Endothelial cell of umbilical vein (primary cell): ENCODE results near the gene PRKAG2. TPM values are rescaled to one million over a fixed set of nuclear protein-coding genes. Genes with fewer than 3 reads are reported as not detected.

ENCODE experiments used
- BruUV-seq: library from RNA; stranded (reverse); fragments of 400-500 nt; replicated peaks from 2 replicates; lab custom pipeline; 2021; lab: Mats Ljungman, UMichigan
- CTCF ChIA-PET: fragments of 300-600, 350-600 bp; sonication (Branson Sonifier 250); formaldehyde crosslinking; loops from one replicate; lab custom pipeline; 2021; ENCODE audit warnings: antibody characterized with exemption, inconsistent platforms; lab: Charles Lee
- POLR2A ChIA-PET: fragments of 300-600, 350-600 bp; sonication (Branson Sonifier 250); formaldehyde crosslinking; loops from one replicate; lab custom pipeline; 2021; ENCODE audit warnings: antibody characterized with exemption, inconsistent platforms; lab: Charles Lee
- DNase-seq: peaks from one replicate; pipeline ENCODE4 v3.0.0-alpha.2; 2011; ENCODE audit warnings: low read depth, low spot score
- FAIRE-seq: peaks from 2 replicates; lab custom pipeline; 2011; peaks lifted over from hg19 to GRCh38; lab: Jason Lieb, UNC
- H2AFZ ChIP-seq: 2 replicates; pipeline ENCODE4 v1.6.0; 2012; ENCODE audit warnings: low read depth, low read length, control low read depth, inconsistent platforms
- H3K27ac ChIP-seq: 2 replicates; pipeline ENCODE4 v1.5.1; 2011; ENCODE audit warnings: low read depth, mild to moderate bottlenecking, control low read depth, low read length, moderate library complexity; ENCODE audit not compliant: insufficient read depth
- H3K27me3 ChIP-seq, 2 experiments: 2 replicates each; pipeline versions ENCODE4 v1.6.0 to v1.6.1; 2011; ENCODE audit warnings: low read length in 2 of 2, mixed read lengths in 1 of 2; ENCODE audit not compliant: control insufficient read depth in 2 of 2, insufficient read depth in 2 of 2
- H3K36me3 ChIP-seq, 2 experiments: 2 replicates in 1 of 2; 3 replicates in 1 of 2; pipeline ENCODE4 v1.5.1; 2011; ENCODE audit warnings: low read length in 2 of 2, mild to moderate bottlenecking in 1 of 2, moderate library complexity in 1 of 2; ENCODE audit not compliant: control insufficient read depth in 2 of 2, insufficient read depth in 2 of 2; ENCODE audit errors: extremely low read depth in 1 of 2
- H3K4me1 ChIP-seq: 3 replicates; pipeline ENCODE4 v1.5.1; 2011; ENCODE audit warnings: mild to moderate bottlenecking, low read length; ENCODE audit not compliant: control insufficient read depth, insufficient read depth; ENCODE audit errors: extremely low read depth
- H3K4me2 ChIP-seq: 2 replicates; pipeline ENCODE4 v1.6.1; 2011; ENCODE audit warnings: low read length, control low read depth, mixed read lengths; ENCODE audit not compliant: insufficient read depth
- H3K4me3 ChIP-seq, 3 experiments: fragments of 200-600 bp in 1 of 3; sonication (generic), shearing (Covaris generic) in 1 of 3; replicated peaks in 1 of 3; 2 replicates each; pipeline ENCODE4 v1.5.1; 2011 to 2016; ENCODE audit warnings: control low read depth in 3 of 3, low read length in 3 of 3, mild to moderate bottlenecking in 2 of 3, inconsistent platforms in 1 of 3, low read depth in 1 of 3, moderate library complexity in 1 of 3; ENCODE audit not compliant: insufficient read depth in 1 of 3
- H3K79me2 ChIP-seq: 2 replicates; pipeline ENCODE4 v1.6.0; 2012; ENCODE audit warnings: low read length, inconsistent platforms; ENCODE audit not compliant: control insufficient read depth, insufficient read depth
- H3K9ac ChIP-seq: replicated peaks from 2 replicates; pipeline ENCODE3; 2011; ENCODE audit warnings: low read length, control low read depth; ENCODE audit not compliant: insufficient read depth; ENCODE audit errors: extremely low read depth
- H3K9me1 ChIP-seq: replicated peaks from 3 replicates; pipeline ENCODE4 v1.6.0; 2011; ENCODE audit warnings: mild to moderate bottlenecking, low read length; ENCODE audit not compliant: control insufficient read depth, insufficient read depth; ENCODE audit errors: extremely low read depth
- H3K9me3 ChIP-seq: replicated peaks from 2 replicates; pipeline ENCODE4 v1.5.1; 2012; ENCODE audit warnings: low read length, inconsistent platforms; ENCODE audit not compliant: control insufficient read depth, insufficient read depth
- H4K20me1 ChIP-seq: replicated peaks from 2 replicates; pipeline ENCODE3; 2011; ENCODE audit warnings: mild to moderate bottlenecking, low read length; ENCODE audit not compliant: control insufficient read depth, insufficient read depth; ENCODE audit errors: extremely low read depth
- EZH2 ChIP-seq: IDR thresholded peaks from 2 replicates; pipeline ENCODE4 v1.6.1; 2012; ENCODE audit warnings: borderline replicate concordance, low read depth, mild to moderate bottlenecking, moderate library complexity, low read length, inconsistent platforms; ENCODE audit not compliant: severe bottlenecking
- FOS ChIP-seq: IDR thresholded peaks from 2 replicates; pipeline ENCODE4 v1.6.1; 2011; ENCODE audit warnings: mild to moderate bottlenecking, low read length, moderate library complexity, borderline replicate concordance; ENCODE audit not compliant: insufficient read depth
- GATA2 ChIP-seq: IDR thresholded peaks from 2 replicates; pipeline ENCODE4 v1.7.0; 2011; ENCODE audit warnings: low read depth, mild to moderate bottlenecking, moderate library complexity, mixed read lengths, low read length; ENCODE audit not compliant: insufficient read length, insufficient read depth
- JUN ChIP-seq: IDR thresholded peaks from 2 replicates; pipeline ENCODE4 v1.6.1; 2011; ENCODE audit warnings: borderline replicate concordance, low read depth; ENCODE audit not compliant: insufficient read length, insufficient read depth
- MAX ChIP-seq: IDR thresholded peaks from 2 replicates; pipeline ENCODE4 v1.6.1; 2011; ENCODE audit not compliant: insufficient read depth, insufficient read length
- MYC ChIP-seq: IDR thresholded peaks from one replicate; pipeline ENCODE4 v1.6.1; 2011; ENCODE audit warnings: mild to moderate bottlenecking, low read depth, low read length
- POLR2A ChIP-seq: IDR thresholded peaks from 2 replicates; pipeline ENCODE4 v1.6.1; 2012; ENCODE audit warnings: low read depth, mild to moderate bottlenecking, control low read depth, low read length
- POLR2AphosphoS5 ChIP-seq: IDR thresholded peaks from 2 replicates; pipeline ENCODE4 v1.6.1; 2012; ENCODE audit warnings: low read depth, mild to moderate bottlenecking, control low read depth, low read length, moderate library complexity; ENCODE audit not compliant: insufficient read depth
- dilution Hi-C: fragments of 300-500 bp; cut with MboI; formaldehyde crosslinking; loops from one replicate; pipeline ENCODE4 v1.15.0; 2019; ENCODE audit warnings: low sequenced_read_pairs; ENCODE audit not compliant: extremely low pct_ligation_motif_present
- intact Hi-C: fragments of 100-400 bp; cut with micrococcal nuclease; formaldehyde crosslinking; loops from one replicate; pipeline ENCODE4 v1.10.0; 2022
- polyA plus RNA-seq, 4 experiments: library from polyadenylated mRNA; depleted of rRNA in 3 of 4; stranded (reverse) in 3 of 4; unstranded in 1 of 4; fragments of >200 nt; gene quantifications; 2 replicates each; pipeline versions ENCODE4 v1.2.1 to v1.2.3, GENCODE V29; 2011 to 2012; ENCODE audit warnings: missing spikeins in 1 of 4
- total RNA-seq: library from RNA; stranded (reverse); gene quantifications from 2 replicates; pipeline ENCODE4 v1.2.3, GENCODE V29; 2021
- TF ChIP-seq, protein P1 (sequence below), 2 donors: IDR thresholded peaks; 1 replicate in 1 of 2; 2 replicates in 1 of 2; pipeline ENCODE4 v1.5.1; 2011; ENCODE audit warnings: low read length in 2 of 2, mild to moderate bottlenecking in 2 of 2, moderate library complexity in 2 of 2, control low read depth in 1 of 2, inconsistent platforms in 1 of 2, low read depth in 1 of 2; ENCODE audit not compliant: insufficient read depth in 1 of 2; ENCODE audit errors: extremely low read depth in 1 of 2

Gene PRKAG2
- total and polyA plus RNA-seq, 2 donors (not counting 3 experiments of a cell fraction or from before 2014, with no cell fraction given) = 19.3 to 51.5 TPM

DNA sequence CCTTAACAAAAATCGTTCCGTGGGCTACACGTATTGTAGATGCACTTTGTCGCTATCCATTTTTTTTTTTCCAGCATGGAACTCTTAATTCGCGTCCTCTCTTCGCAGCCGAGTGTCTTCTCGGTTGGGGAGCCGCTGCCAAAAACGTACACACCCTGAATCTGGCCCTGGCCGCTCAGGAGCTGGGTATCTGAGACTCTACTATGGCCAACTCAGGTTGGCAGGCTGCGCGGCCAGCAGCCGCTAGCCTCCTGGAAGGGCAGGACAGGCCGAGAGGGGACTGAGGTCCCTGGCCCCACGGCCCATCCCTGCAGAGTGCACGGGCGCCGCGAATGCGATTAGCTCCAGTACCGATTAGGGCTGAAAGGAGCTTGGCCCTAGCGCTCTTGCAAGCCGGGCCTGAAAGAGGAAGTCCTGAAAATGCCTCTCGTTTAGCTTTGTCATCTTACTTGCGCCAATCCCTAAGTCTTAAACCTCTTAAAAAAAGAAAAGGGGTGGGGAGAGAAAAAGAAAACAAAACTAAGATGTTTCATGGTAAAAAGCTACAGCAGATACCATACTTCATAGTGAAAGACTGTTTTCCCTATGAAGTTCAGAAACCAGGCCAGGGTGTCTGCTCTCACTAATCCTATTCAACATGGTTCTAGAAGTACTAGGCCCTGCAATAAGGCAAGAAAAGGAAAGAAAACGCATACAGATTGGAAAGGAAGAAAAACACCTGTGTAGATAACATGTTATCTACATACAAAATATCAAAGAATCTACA, 244.0 kb downstream of the PRKAG2 start:
- no peak for FAIRE-seq
- Histone ChIP-seq H2AFZ (peak overlapping the region; percentile 74), H3K36me3 (no peaks in the 10 kb centered on the region), H4K20me1 (no peaks in the 10 kb centered on the region), H3K4me1 (peaks cover 22% of the 10 kb centered on the region), H3K9me3 (no peaks in the 10 kb centered on the region), H3K27ac (no peak overlapping the region), H3K4me3 (peak overlapping the region; percentile 5 to 97 (median 27)), H3K9me1 (no peaks in the 10 kb centered on the region), H3K4me2 (peak overlapping the region; percentile 49), H3K79me2 (peaks cover 35% of the 10 kb centered on the region), H3K27me3 (no peaks in the 10 kb centered on the region), H3K9ac (peak overlapping the region; percentile 13)
- intact Hi-C loops = loop anchor here (1.0 to 5.0 kb wide), 8 partner anchors 9 to 265 kb away; no protein-coding TSS in a partner anchor
- no TSS peak for BruUV-seq
- dilution Hi-C loops = no loop called here
- POLR2A ChIA-PET = no interaction called here
- peak; percentile 34 for DNase-seq
- CTCF ChIA-PET = interaction anchor here (0.6 to 6.8 kb wide), 29 partner anchors 9 to 552 kb away, joined by 3 to 50 read pairs (median 6); partner anchors contain the start of genes FASTK and RHEB
- no peak for TF ChIP-seq POLR2A
- no peak for TF ChIP-seq MYC
- no peak for TF ChIP-seq FOS
- no peak for TF ChIP-seq GATA2
- TF ChIP-seq JUN = no peak
- TF ChIP-seq, protein P1, sequence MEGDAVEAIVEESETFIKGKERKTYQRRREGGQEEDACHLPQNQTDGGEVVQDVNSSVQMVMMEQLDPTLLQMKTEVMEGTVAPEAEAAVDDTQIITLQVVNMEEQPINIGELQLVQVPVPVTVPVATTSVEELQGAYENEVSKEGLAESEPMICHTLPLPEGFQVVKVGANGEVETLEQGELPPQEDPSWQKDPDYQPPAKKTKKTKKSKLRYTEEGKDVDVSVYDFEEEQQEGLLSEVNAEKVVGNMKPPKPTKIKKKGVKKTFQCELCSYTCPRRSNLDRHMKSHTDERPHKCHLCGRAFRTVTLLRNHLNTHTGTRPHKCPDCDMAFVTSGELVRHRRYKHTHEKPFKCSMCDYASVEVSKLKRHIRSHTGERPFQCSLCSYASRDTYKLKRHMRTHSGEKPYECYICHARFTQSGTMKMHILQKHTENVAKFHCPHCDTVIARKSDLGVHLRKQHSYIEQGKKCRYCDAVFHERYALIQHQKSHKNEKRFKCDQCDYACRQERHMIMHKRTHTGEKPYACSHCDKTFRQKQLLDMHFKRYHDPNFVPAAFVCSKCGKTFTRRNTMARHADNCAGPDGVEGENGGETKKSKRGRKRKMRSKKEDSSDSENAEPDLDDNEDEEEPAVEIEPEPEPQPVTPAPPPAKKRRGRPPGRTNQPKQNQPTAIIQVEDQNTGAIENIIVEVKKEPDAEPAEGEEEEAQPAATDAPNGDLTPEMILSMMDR (IDR thresholded peaks at IDR 0.05; ENCODE audit: extremely low read depth in 1 of 2, insufficient read depth in 1 of 2, low read depth in 1 of 2, low read length in 2 of 2) = no peak
- no peak for TF ChIP-seq MAX
- TF ChIP-seq POLR2AphosphoS5 = no peak
- TF ChIP-seq EZH2 = no peak
